ENCODE results near the gene SEMA4D.

GRCh38 chr9:89522959-89523285 lies 25.0 kb upstream of the SEMA4D start:
- TF ChIP-seq CTCF (IDR thresholded peaks at IDR 0.05 in 4 of 5, conservative IDR thresholded peaks at IDR 0.05 in 1 of 5) (no peak), POLR2A (IDR thresholded peaks at IDR 0.05) (no peak)

All from gastrocnemius medialis (tissue), 4 donors.